ENCODE results near the gene SLCO2A1. TPM values are rescaled to one million over a fixed set of nuclear protein-coding genes. Genes with fewer than 3 reads are reported as not detected.

Gene SLCO2A1
- total and polyA plus RNA-seq, 2 donors from 2014 or later: 27.2 to 169 TPM

DNA sequence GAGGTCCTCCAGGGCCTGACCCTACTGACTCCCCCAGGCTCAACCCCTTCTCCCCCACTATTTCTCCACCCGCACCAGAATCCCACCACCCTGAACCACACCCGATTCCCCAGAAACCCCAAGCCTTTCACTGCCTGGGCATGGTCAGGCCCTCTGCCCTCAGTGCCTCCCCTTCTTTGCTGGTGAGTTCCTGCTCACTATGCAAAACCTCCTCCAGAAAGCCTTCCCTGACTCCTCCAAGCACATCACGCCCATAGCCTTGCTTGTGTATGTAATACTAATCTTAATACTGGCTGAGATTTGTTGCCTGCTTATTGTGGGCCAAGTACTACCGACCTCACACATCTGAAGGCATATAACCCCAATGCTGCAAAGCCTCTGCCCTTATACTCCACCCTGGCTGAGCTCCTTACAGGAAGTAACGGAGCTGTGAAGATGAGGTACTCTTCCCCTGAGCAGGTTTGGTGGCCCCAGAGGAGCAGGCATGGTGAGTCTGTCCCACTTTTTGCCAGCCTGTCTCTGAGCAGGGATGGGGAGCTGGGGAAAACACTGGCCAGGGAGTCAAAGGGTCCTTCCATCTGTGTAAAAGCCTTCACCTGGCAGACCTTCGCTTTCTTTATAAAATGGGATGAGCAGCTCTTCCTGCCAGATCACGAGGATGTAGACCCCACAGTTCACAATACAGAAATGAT, 143.5 kb downstream of the SLCO2A1 start:
- Histone ChIP-seq H3K4me1 (ENCODE audit: control insufficient read depth in 2 of 3, insufficient read depth in 2 of 3, low read depth in 1 of 3, low read length in 3 of 3) (no peaks in the 10 kb centered on the region), H3K4me3 (ENCODE audit: low read length in 3 of 3) (no peak overlapping the region), H3K9ac (ENCODE audit: low read length in 3 of 3) (no peak overlapping the region), H3K36me3 (ENCODE audit: control insufficient read depth in 2 of 3, insufficient read depth in 3 of 3, low read length in 3 of 3) (no peaks in the 10 kb centered on the region), H3K27ac (ENCODE audit: low read depth in 2 of 2, low read length in 2 of 2) (no peak overlapping the region), H3K27me3 (ENCODE audit: control insufficient read depth, insufficient read depth, low read length) (no peaks in the 10 kb centered on the region), H3K9me3 (ENCODE audit: control insufficient read depth in 2 of 3, insufficient read depth in 1 of 3, low read length in 3 of 3) (no peaks in the 10 kb centered on the region)
- intact Hi-C loops (cut with DNase I): no loop called here
- TF ChIP-seq CTCF (IDR thresholded peaks at IDR 0.05; ENCODE audit: borderline replicate concordance, extremely low read depth, insufficient read depth): no peak
- FAIRE-seq (no peak), DNase-seq (peak in 1 of 5 donors; percentile 40)

DNA sequence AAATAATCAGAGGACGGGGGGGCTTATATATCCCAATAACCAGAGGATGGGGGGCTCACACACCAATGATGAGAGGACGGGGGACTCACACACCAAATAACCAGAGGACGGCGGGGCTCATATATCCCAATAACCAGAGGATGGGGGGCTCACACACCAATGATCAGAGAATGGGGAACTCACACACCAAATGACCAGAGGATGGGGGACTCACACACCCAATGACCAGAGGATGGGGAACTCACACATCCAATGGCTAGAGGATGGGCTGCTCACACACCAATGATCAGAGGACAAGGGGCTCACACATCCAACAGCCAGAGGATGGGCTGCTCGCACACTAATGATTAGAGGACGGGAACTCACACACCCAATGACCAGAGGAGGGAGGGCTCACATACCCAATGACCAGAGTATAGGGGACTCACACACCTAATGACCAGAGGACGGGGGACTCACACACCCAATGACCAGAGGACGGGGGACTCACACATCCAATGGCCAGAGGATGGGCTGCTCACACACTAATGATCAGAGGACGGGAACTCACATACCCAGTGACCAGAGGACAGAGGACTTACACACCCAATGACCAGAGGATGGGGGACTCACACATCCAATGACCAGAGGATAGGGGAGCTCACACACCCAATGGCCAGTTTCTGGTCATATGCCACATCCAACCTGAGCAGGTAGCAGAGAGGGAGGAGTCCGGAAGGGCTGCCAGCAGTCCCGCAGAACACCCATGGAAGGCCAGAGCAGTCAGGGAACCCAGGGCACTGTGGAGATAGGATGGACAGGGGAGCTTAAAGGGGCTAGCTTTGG, 144.6 kb downstream of the SLCO2A1 start:
- H3K27me3 ChIP-seq (ENCODE audit: control insufficient read depth, insufficient read depth, low read length): no peaks in the 10 kb centered on the region
- H3K27ac ChIP-seq (ENCODE audit: low read depth in 2 of 2, low read length in 2 of 2): no peak overlapping the region
- no peaks in the 10 kb centered on the region for H3K4me1 ChIP-seq (ENCODE audit: control insufficient read depth in 2 of 3, insufficient read depth in 2 of 3, low read depth in 1 of 3, low read length in 3 of 3)
- no peak overlapping the region for H3K9ac ChIP-seq (ENCODE audit: low read length in 3 of 3)
- FAIRE-seq (no peak), DNase-seq (peak in 1 of 5 donors; percentile 12)
- no peak overlapping the region for H3K4me3 ChIP-seq (ENCODE audit: low read length in 3 of 3)
- H3K9me3 ChIP-seq (ENCODE audit: control insufficient read depth in 2 of 3, insufficient read depth in 1 of 3, low read length in 3 of 3): no peaks in the 10 kb centered on the region
- intact Hi-C loops (cut with DNase I): no loop called here
- no peak for TF ChIP-seq CTCF (IDR thresholded peaks at IDR 0.05; ENCODE audit: borderline replicate concordance, extremely low read depth, insufficient read depth)
- H3K36me3 ChIP-seq (ENCODE audit: control insufficient read depth in 2 of 3, insufficient read depth in 3 of 3, low read length in 3 of 3): no peaks in the 10 kb centered on the region

DNA sequence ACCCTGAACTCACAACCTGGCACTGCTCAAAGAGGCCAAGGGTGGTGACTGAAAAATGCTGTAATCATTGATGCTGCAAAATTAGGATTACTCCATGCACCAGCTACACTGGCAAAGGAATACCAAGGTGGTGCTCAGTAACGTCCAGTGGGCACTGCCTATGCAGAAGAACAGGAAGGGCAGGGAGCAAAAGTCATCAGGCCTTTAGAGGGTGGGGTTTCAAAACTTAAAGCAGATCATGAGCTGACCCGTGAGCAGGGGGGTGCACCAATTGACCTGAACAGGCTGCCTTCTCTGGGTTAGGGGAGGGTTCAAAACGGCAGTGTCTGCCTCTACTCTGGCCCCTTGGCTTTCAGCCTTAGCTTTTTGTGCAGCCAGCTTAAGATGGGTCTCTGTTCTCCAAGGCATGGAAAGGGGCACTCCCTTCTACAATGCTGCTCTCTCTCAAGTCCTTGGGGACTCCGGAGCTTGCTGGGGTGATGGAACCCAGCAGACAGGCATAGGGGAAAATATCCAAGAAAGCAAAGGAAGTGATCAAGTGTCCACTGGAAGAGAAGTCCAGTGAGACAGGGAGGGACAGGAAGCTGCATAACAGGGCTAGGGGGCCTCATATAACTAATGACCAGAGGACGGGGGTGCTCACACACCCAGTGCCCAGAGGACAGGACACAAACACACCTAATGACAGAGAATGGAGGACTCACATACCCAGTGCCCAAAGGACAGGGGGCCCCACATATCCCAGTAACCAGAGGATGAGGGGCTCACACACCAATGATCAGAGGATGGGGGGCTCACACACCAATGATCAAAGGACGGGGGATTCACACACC, 145.5 kb downstream of the SLCO2A1 start:
- H3K9me3 ChIP-seq (ENCODE audit: control insufficient read depth in 2 of 3, insufficient read depth in 1 of 3, low read length in 3 of 3): peaks cover 0 to under 1% (median 0%) of the 10 kb centered on the region in 3 donors
- FAIRE-seq (no peak), DNase-seq (peak in 1 of 5 donors; percentile 12)
- H3K4me1 ChIP-seq (ENCODE audit: control insufficient read depth in 2 of 3, insufficient read depth in 2 of 3, low read depth in 1 of 3, low read length in 3 of 3): no peaks in the 10 kb centered on the region
- no peak overlapping the region for H3K9ac ChIP-seq (ENCODE audit: low read length in 3 of 3)
- H3K4me3 ChIP-seq (ENCODE audit: low read length in 3 of 3): no peak overlapping the region
- H3K36me3 ChIP-seq (ENCODE audit: control insufficient read depth in 2 of 3, insufficient read depth in 3 of 3, low read length in 3 of 3): no peaks in the 10 kb centered on the region
- no peak for TF ChIP-seq CTCF (IDR thresholded peaks at IDR 0.05; ENCODE audit: borderline replicate concordance, extremely low read depth, insufficient read depth)
- H3K27ac ChIP-seq (ENCODE audit: low read depth in 2 of 2, low read length in 2 of 2): no peak overlapping the region
- intact Hi-C loops (cut with DNase I): no loop called here
- no peaks in the 10 kb centered on the region for H3K27me3 ChIP-seq (ENCODE audit: control insufficient read depth, insufficient read depth, low read length)
